GM18873 (cell line): ENCODE measurements around the gene TENT4A.

Experiments used
- ATAC-seq: cut with Tn5 transposase; IDR thresholded peaks from one replicate; pipeline ENCODE4 v1.9.1; 2021; ENCODE audit warnings: mild to moderate bottlenecking, moderate library complexity, moderate number of reproducible peaks; ENCODE audit not compliant: unreplicated experiment, low FRiP score

The TENT4A gene

GRCh38 chr5:6788439-6788838 is 75.2 kb downstream of the TENT4A start:
- no peak for ATAC-seq

- no peak for ATAC-seq
Measured at GRCh38 chr5:6788956-6789649, 75.9 kb downstream of the TENT4A start.

- ATAC-seq: no peak
Measured at GRCh38 chr5:6790346-6790865, 77.2 kb downstream of the TENT4A start.

- ATAC-seq: no peak
Measured at GRCh38 chr5:6791031-6791430, 77.8 kb downstream of the TENT4A start.

- no peak for ATAC-seq
Measured at GRCh38 chr5:6792376-6792775, 79.1 kb downstream of the TENT4A start.

GRCh38 chr5:6792911-6793471 is 79.8 kb downstream of the TENT4A start:
- no peak for ATAC-seq

- no peak for ATAC-seq
Measured at GRCh38 chr5:6801236-6801635, 88.0 kb downstream of the TENT4A start.

- no peak for ATAC-seq
Measured at GRCh38 chr5:6803981-6804550, 90.8 kb downstream of the TENT4A start.

GRCh38 chr5:6804766-6805501 is 91.7 kb downstream of the TENT4A start:
- no peak for ATAC-seq

GRCh38 chr5:6805841-6806240 is 92.6 kb downstream of the TENT4A start:
- no peak for ATAC-seq
